GM21447 (cell line): ENCODE results near the gene PIK3AP1.

Experiments
- ATAC-seq: cut with Tn5 transposase; IDR thresholded peaks from one replicate; pipeline ENCODE4 v1.9.1; 2021; ENCODE audit not compliant: unreplicated experiment

The PIK3AP1 gene

GRCh38 chr10:96614515-96614914 is 105.8 kb downstream of the PIK3AP1 start:
- ATAC-seq: no peak

DNA sequence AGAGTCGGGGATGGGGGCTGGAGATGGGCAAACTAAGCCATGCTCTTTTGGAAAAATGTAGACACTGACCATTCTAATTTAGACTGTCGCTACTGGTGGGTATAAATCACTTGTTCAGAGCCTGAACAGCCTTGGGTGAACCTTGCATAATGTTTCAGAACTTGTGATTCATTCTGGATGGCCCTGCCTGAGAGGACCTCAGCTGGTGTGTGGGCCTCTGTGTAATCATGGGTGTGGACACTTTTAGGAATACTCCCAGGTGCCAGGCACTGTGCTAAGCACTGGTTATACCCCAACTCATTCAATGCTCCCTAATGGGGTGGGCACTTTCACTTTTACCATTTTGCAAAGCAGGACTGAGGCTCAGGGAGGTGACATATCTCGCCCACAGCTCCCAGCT is 106.7 kb downstream of the PIK3AP1 start:
- no peak for ATAC-seq

GRCh38 chr10:96612055-96612830 is 108.1 kb downstream of the PIK3AP1 start:
- ATAC-seq: no peak

DNA sequence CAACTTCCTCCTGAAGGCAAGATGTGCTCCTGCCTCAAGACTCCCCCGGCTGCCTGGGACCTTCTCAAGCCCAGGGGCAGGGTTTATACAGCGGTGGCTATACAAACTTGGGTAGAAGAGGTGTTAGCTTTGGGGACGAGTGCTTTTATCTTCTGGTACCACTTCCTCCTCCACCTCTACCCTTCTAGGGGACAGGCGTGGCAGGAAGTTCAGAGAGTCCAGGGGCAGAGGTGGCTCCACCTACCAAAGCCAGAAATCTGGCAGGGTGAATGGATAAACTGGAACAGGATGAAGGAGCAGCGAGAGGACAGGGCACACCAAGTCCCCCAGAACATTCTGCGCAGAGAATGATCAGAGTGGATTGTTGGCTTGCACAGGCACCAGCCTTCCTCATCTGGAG is 109.5 kb downstream of the PIK3AP1 start:
- ATAC-seq: no peak

GRCh38 chr10:96609510-96609909 is 110.8 kb downstream of the PIK3AP1 start:
- no peak for ATAC-seq

- ATAC-seq: no peak
These were observed 111.5 kb downstream of the PIK3AP1 start for GRCh38 chr10:96608805-96609204.

GRCh38 chr10:96608262-96608661 is 112.1 kb downstream of the PIK3AP1 start:
- no peak for ATAC-seq

GRCh38 chr10:96606946-96607345 is 113.4 kb downstream of the PIK3AP1 start:
- no peak for ATAC-seq

DNA sequence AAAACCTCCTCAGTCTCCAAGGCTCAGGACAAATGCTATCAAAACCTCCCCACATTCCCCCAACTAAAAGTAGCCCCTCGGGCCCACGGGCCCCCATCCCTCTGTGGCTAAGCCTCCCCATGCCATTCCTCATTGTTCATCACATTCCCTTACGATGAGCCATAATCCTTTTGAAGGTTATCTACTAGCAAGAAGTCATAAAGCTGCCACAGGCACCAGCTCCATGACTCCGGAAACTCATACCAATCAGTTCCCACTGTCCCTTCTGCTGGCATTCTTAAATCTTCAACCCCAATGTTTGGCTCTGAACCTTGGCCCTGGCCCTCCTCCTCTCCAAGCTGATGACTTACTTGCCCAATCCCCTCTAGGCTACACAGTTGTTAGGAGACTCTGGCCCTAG is 114.1 kb downstream of the PIK3AP1 start:
- no peak for ATAC-seq

GRCh38 chr10:96600337-96600736 is 120.0 kb downstream of the PIK3AP1 start:
- no peak for ATAC-seq

DNA sequence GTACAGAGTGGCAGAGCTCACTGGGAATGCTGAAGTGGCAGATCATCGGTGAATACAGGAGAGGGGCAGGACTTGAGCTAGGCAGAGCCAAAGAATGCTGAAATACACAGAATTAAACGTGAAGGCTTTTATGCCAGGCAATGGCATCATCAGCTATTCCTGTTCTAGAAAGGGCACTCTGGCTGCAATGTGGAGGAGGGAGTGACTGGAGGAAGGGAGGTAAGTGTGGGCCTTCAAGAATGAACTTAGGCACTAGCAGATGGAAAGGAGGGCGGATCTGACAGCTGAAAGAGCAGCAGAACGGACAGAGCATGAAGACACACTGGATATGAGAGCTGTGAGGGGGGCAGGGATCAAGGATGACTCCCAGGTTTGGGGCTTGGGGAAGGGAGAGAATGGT is 121.5 kb downstream of the PIK3AP1 start:
- no peak for ATAC-seq

- no peak for ATAC-seq
These were observed 123.6 kb downstream of the PIK3AP1 start for GRCh38 chr10:96596422-96597407.

DNA sequence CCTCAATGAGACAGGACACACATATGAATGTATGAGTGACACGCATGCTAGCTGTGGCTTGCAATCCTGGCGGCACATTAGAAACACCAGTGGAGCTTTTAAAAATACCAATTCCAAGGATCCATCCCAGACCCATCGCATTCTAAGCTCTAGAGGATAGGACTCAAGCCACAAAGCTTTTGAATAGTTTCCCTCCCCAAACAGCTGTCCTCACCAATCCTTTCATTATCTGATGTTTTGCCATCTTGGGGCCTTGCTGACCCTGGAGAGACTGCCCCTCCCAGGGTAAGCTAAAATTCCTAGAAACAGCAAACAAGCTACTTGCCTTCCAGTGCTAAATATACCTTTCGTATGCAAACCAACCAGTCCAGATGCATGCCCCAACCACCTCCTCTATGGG is 124.6 kb downstream of the PIK3AP1 start:
- no peak for ATAC-seq

DNA sequence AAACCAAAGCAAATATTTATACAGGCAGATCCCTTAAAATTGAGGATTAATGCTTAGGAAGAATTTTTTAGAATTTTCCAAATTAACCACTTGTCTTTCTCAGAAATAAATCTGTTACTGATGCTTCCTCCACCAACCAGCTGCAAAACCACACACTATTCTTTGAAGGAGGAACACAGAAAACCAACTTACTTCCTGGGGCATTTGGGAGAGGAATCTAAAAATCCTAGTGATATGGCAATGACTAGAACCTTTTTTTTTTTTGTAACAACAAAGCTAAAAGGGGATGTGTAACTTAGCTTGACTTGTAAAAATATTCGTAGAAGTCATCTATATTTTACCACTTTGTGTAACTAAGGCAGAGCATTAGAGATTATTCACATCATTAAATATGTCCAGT is 128.4 kb downstream of the PIK3AP1 start:
- ATAC-seq: no peak

DNA sequence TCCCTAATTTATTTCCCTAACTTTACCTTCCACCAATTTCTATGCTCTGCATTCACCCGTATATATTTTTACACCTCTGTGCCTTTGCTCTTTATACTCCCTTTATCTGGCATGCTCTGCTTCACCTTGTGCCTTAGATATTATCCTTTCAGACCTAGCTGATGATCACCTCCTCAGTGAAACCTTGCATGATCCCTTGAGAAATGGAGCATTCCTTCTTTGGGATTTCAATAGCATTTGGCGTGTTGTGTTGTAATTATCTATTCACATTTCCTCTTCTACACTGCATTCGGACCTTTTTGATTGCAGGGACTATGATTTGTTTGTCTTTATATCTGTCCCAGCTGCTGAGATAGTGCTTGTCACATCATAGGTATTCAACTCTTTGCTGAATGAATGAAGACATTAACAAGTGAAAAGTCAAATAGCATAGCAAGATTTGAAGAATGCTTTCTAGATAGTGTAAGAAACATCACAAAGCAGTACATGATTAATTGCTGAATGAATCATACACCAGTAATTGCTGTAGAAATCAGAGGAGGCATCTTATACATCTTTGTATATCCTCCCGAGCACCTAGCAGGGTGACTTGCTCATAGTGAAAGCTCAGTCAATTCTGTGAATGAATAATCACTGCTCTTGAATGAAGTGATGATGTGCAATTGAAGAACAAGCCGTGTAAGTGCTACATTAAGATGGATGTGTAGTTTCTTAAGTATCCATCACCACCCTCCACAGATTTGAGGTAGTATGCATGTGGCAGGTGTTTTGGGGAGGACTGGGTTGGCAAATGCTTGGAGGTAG is 131.5 kb downstream of the PIK3AP1 start:
- no peak for ATAC-seq

DNA sequence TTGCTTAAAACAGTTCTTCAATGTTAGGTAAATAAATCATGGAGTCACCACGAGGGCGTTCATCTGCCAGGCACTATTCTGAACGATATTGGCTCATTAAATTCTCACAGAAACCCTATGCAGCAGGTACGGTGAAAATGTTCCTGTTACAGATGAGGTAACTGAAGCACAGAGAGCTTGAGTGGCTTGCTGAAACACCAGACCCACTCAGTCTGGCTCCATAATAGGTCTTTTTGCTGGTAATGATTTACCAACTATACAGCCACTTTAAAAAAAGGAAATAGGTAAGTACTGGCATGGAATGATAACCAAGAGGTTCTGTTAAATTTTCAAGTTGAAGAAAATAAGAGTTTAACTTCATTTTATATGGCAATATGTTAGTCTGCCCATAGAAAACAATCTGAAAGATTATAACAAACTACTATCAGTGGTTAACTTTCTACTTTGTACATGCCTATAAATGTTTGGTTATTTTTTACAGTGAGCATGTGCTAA is 132.2 kb downstream of the PIK3AP1 start:
- no peak for ATAC-seq

DNA sequence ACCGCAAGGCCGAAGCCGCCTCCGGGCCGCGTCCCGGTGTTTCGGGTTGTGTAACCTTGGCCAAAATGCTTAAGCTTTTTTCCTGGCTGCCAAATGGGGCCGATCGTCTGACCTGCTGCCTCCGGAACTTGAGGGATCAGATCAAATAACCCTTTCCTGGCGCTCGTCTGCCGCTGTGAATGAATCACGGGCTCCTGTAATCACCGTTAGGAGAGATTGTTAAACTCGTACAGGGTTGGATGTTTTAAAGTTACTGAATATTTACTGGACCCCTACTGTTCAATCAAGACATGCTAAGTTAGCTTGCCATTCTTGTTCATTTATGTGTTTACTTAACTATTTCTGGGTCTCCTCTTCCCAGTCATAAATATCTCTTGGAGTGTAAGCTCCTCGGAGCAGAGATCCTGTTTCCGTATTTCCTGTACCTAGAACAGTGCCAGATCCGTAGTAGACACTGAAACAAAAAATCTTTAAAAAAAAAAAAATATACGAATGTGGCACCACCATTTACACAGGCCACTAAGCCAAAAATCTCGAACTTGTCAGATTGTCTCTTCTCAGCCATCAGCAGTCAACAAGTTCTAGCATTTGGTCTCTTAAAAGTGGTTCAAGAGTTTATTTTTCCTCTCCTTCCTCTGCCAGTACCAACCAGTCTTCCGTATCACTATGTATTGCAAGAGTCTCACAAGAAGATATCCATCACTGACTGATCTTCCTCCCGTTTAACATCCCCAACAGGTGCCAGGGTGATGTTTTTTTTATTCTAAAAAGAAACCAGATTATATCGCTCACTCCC is 132.9 kb downstream of the PIK3AP1 start:
- ATAC-seq: peak; percentile 6

- ATAC-seq: peak; percentile 64
These were observed 133.7 kb downstream of the PIK3AP1 start, which contains the start of gene TM9SF3 for GRCh38 chr10:96586419-96587263. TSS of gene TM9SF3 (minus strand) at chr10:96587012. CDS start at chr10:96586835, 177 bp downstream.
